K562 (cell line): ENCODE results near the gene ERH. TPM values are rescaled to one million over a fixed set of nuclear protein-coding genes. Genes with fewer than 3 reads are reported as not detected.

Experiments
- ATAC-seq: fragments of 200-7000 bp; cut with Tn5 transposase; 3 replicates; pipeline ENCODE4 v1.9.1; 2020; ENCODE audit warnings: moderate library complexity
- BruUV-seq: library from RNA; stranded (reverse); fragments of 400-500 nt; replicated peaks from 2 replicates; lab custom pipeline; 2021; lab: Mats Ljungman, UMichigan
- CTCF ChIA-PET: fragments of 300-600 bp; formaldehyde crosslinking; extraction: SDS; loops from one replicate; lab custom pipeline; 2021; ENCODE audit warnings: low intra/inter-chr PET ratio; lab: Yijun Ruan, JAX
- POLR2A ChIA-PET: fragments of 300-600, 350-650 bp; sonication (Branson Sonifier 250); formaldehyde crosslinking; extraction: SDS; loops from one replicate; lab custom pipeline; 2021; ENCODE audit warnings: antibody characterized with exemption, inconsistent platforms; lab: Yijun Ruan, JAX
- DNase-seq, 4 experiments: peaks; one replicate each; pipeline versions ENCODE4 v3.0.0 to v3.0.0-alpha.2; 2011 to 2018; ENCODE audit warnings: low spot score in 3 of 4, mixed read lengths in 3 of 4; ENCODE audit errors: extremely low read depth in 1 of 4
- FAIRE-seq: peaks from 2 replicates; lab custom pipeline; 2011; peaks lifted over from hg19 to GRCh38; lab: Jason Lieb, UNC
- H2AFZ ChIP-seq: 2 replicates; pipeline ENCODE4 v1.6.0; 2011; ENCODE audit warnings: low read depth, low read length, control low read depth, inconsistent platforms
- H3K27ac ChIP-seq: fragments of 200-600 bp; 3 replicates; pipeline ENCODE4 v1.8.0; 2011; ENCODE audit warnings: low read depth, mild to moderate bottlenecking, control low read depth, inconsistent platforms, low read length, moderate library complexity, mixed read lengths; ENCODE audit errors: extremely low read depth
- H3K27me3 ChIP-seq, 2 experiments: fragments of 300-600 bp in 1 of 2; 2 replicates in 1 of 2; 3 replicates in 1 of 2; pipeline versions ENCODE4 v1.6.0 to v1.8.0; 2011; ENCODE audit warnings: inconsistent platforms in 2 of 2, low read length in 2 of 2, mild to moderate bottlenecking in 1 of 2, mixed read lengths in 1 of 2, moderate library complexity in 1 of 2; ENCODE audit not compliant: control insufficient read depth in 2 of 2, insufficient read depth in 2 of 2
- H3K36me3 ChIP-seq: fragments of 300-600 bp; 3 replicates; pipeline ENCODE4 v1.8.0; 2011; ENCODE audit warnings: mild to moderate bottlenecking, low read length, inconsistent platforms; ENCODE audit not compliant: control insufficient read depth, insufficient read depth
- H3K4me1 ChIP-seq, 2 experiments: fragments of 200-600 bp in 1 of 2; replicated peaks in 1 of 2; 2 replicates in 1 of 2; 3 replicates in 1 of 2; pipeline versions ENCODE4 v1.5.1 to v1.8.0; 2011; ENCODE audit warnings: inconsistent platforms in 2 of 2, low read length in 2 of 2, mild to moderate bottlenecking in 1 of 2, mixed read lengths in 1 of 2, moderate library complexity in 1 of 2; ENCODE audit not compliant: control insufficient read depth in 2 of 2, insufficient read depth in 2 of 2
- H3K4me2 ChIP-seq: 2 replicates; pipeline ENCODE4 v1.6.1; 2011; ENCODE audit warnings: low read length, control low read depth, inconsistent platforms, mixed read lengths; ENCODE audit not compliant: insufficient read depth
- H3K4me3 ChIP-seq: fragments of 200-600 bp; sonication (generic), shearing (Covaris generic); 2 replicates; pipeline ENCODE4 v1.5.1; 2016; ENCODE audit warnings: control low read depth, inconsistent platforms
- H3K79me2 ChIP-seq: fragments of 200-600 bp; 3 replicates; pipeline ENCODE4 v1.8.0; 2011; ENCODE audit warnings: low read length, inconsistent platforms; ENCODE audit not compliant: control insufficient read depth, insufficient read depth
- H3K9ac ChIP-seq, 2 experiments: 2 replicates each; pipeline versions ENCODE4 v1.6.0 to v1.6.1; 2011; ENCODE audit warnings: low read depth in 2 of 2, low read length in 2 of 2, control low read depth in 1 of 2, inconsistent platforms in 1 of 2, mild to moderate bottlenecking in 1 of 2, mixed read lengths in 1 of 2; ENCODE audit not compliant: insufficient read depth in 1 of 2
- H3K9me1 ChIP-seq: one replicate; pipeline ENCODE4 v1.6.0; 2011; ENCODE audit warnings: inconsistent platforms, mild to moderate bottlenecking, low read length, moderate library complexity; ENCODE audit not compliant: control insufficient read depth, insufficient read depth
- H3K9me3 ChIP-seq: replicated peaks from 2 replicates; pipeline ENCODE4 v1.5.1; 2011; ENCODE audit warnings: low read depth, low read length, inconsistent platforms; ENCODE audit not compliant: control insufficient read depth, insufficient read depth
- H4K20me1 ChIP-seq: replicated peaks from 2 replicates; pipeline ENCODE4 v1.6.1; 2011; ENCODE audit warnings: low read length, inconsistent platforms, mixed read lengths; ENCODE audit not compliant: control insufficient read depth, insufficient read depth
- CTCF ChIP-seq, 3 experiments: IDR thresholded peaks in 2 of 3; conservative IDR thresholded peaks in 1 of 3; 2 replicates each; pipeline ENCODE4 v1.5.1; 2011 to 2012; ENCODE audit warnings: low read length in 3 of 3, mild to moderate bottlenecking in 3 of 3, control low read depth in 2 of 3, improper control_type of control experiment in 1 of 3, inconsistent platforms in 1 of 3, low read depth in 1 of 3, mixed read lengths in 1 of 3, moderate library complexity in 1 of 3; ENCODE audit not compliant: insufficient read depth in 2 of 3
- IRF2 ChIP-seq: sonication (generic); formaldehyde crosslinking; IDR thresholded peaks from 2 replicates; pipeline ENCODE4 v1.8.1; 2022; ENCODE audit warnings: mild to moderate bottlenecking, missing genetic modification reagents
- MAZ ChIP-seq, 2 experiments: fragments of 450-650 bp in 1 of 2; sonication (generic) in 1 of 2; formaldehyde crosslinking; IDR thresholded peaks in 1 of 2; conservative IDR thresholded peaks in 1 of 2; 2 replicates each; pipeline versions ENCODE4 v1.4.0 to v1.5.0; 2020; ENCODE audit warnings: mild to moderate bottlenecking in 1 of 2, missing genetic modification reagents in 1 of 2
- RAD21 ChIP-seq, 2 experiments: fragments of 250-450 bp in 1 of 2; fragments of 450-650 bp in 1 of 2; sonication (Bioruptor Pico) in 1 of 2; formaldehyde crosslinking in 1 of 2; IDR thresholded peaks in 1 of 2; conservative IDR thresholded peaks in 1 of 2; 2 replicates each; pipeline versions ENCODE4 v1.4.0 to v1.8.0; 2020 to 2022; ENCODE audit warnings: mild to moderate bottlenecking in 2 of 2, moderate library complexity in 1 of 2
- RBM17 ChIP-seq: fragments of 200-400 bp; formaldehyde crosslinking; IDR thresholded peaks from 2 replicates; pipeline ENCODE4 v1.6.1; 2017; ENCODE audit warnings: low read depth, mild to moderate bottlenecking, low read length, borderline replicate concordance
- SMC3 ChIP-seq: conservative IDR thresholded peaks from 2 replicates; pipeline ENCODE4 v1.6.1; 2011; ENCODE audit warnings: low read depth, low read length, improper control_type of control experiment; ENCODE audit not compliant: insufficient read depth
- TCF7L2 ChIP-seq: fragments of 150-350 bp; IDR thresholded peaks from 2 replicates; pipeline ENCODE4 v1.6.1; 2016; ENCODE audit warnings: low read depth, mild to moderate bottlenecking, low read length, moderate library complexity
- ZBTB43 ChIP-seq: sonication (generic); formaldehyde crosslinking; IDR thresholded peaks from 2 replicates; pipeline ENCODE4 v1.8.0; 2023; ENCODE audit warnings: mild to moderate bottlenecking, missing genetic modification reagents
- ZNF12 ChIP-seq: sonication (generic); formaldehyde crosslinking; IDR thresholded peaks from 2 replicates; pipeline ENCODE4 v1.4.0; 2020; ENCODE audit warnings: mild to moderate bottlenecking, missing genetic modification reagents
- WGBS: fragments of 100-300 bp; shearing (Covaris generic); methylation state at CpG from one replicate; pipeline ENCODE4 v1.1.6; 2016; ENCODE audit warnings: low coverage, mixed read lengths; ENCODE audit not compliant: insufficient coverage; ENCODE audit errors: missing lambda C conversion rate; 5-methylcytosine and 5-hydroxymethylcytosine counted together
- in situ Hi-C: fragments of 300-500 bp; cut with MboI; formaldehyde crosslinking; loops from 4 replicates; pipeline ENCODE4 v1.15.0; 2018; ENCODE audit warnings: inconsistent platforms, mixed read lengths
- intact Hi-C: fragments of 100-400 bp; cut with micrococcal nuclease; formaldehyde crosslinking; loops from 2 replicates; pipeline ENCODE4 v1.14.2; 2022
- polyA plus RNA-seq, 8 experiments: library from polyadenylated mRNA; depleted of rRNA in 4 of 8; stranded (reverse) in 5 of 8; unstranded in 3 of 8; fragments of >200 nt; fragmentation: Nextera tagmentation in 2 of 8; fragmentation: Illumina TruSeq in 1 of 8; extraction: Ambion mirVana in 2 of 8; extraction: Trizol in 1 of 8; gene quantifications; 2 replicates each; pipeline versions ENCODE4 v1.2.1 to v1.2.3, GENCODE V29; 2011 to 2014; ENCODE audit warnings: inconsistent platforms in 1 of 8, missing spikeins in 1 of 8
- total RNA-seq, 7 experiments: library from RNA; depleted of rRNA in 6 of 7; stranded (reverse); fragments of >200 nt in 6 of 7; fragmentation: Illumina TruSeq in 2 of 7; extraction: Trizol in 2 of 7; gene quantifications; 2 replicates each; pipeline versions ENCODE4 v1.2.1 to v1.2.3, GENCODE V29; 2011 to 2021; ENCODE audit warnings: low replicate concordance in 1 of 7

ERH gene
- total and polyA plus RNA-seq, 9 of the 15 experiments (the other 6 are each of a cell fraction or from before 2014, with no cell fraction given), result 78.2 to 474 (median 250) TPM

- 0% methylated on average over 4 of the region's 9 CpGs for WGBS
Measured at GRCh38 chr14:69346710-69347109, 51.4 kb downstream of the ERH start.

More at GRCh38 chr14:69346710-69347109, 51.4 kb downstream of the ERH start:
- no peaks in the 10 kb centered on the region for H3K36me3 ChIP-seq
- no peak overlapping the region for H3K27ac ChIP-seq
- H3K9ac ChIP-seq, result no peak overlapping the region
- H3K4me3 ChIP-seq, result no peak overlapping the region
- no peaks in the 10 kb centered on the region for H3K9me1 ChIP-seq
- no peak overlapping the region for H2AFZ ChIP-seq
- DNase-seq, result peak; percentile 51 to 65 (median 62)
- peak; percentile 95 for ATAC-seq
- no peaks in the 10 kb centered on the region for H4K20me1 ChIP-seq
- BruUV-seq, result no TSS peak
- ChIA-PET CTCF (interaction anchor here (0.6 kb wide), 1 partner anchor 484 kb away, joined by 3 read pairs; no protein-coding TSS in a partner anchor), POLR2A (interaction anchor here (0.6 to 1.1 kb wide), 2 partner anchors 13 to 84 kb away, joined by 3 to 9 read pairs; no protein-coding TSS in a partner anchor)
- in situ Hi-C loops (loop anchor here (5.0 kb wide), 1 partner anchor 89 kb away; no protein-coding TSS in a partner anchor), intact Hi-C loops (loop anchor here (2.0 kb wide), 1 partner anchor 104 kb away; no protein-coding TSS in a partner anchor)
- H3K27me3 ChIP-seq, result peaks cover 0 to 51% of the 10 kb centered on the region in 2 experiments; a peak in 2 of 5 replicates
- no peaks in the 10 kb centered on the region for H3K79me2 ChIP-seq
- no peak overlapping the region for H3K4me2 ChIP-seq
- H3K4me1 ChIP-seq, result no peaks in the 10 kb centered on the region
- H3K9me3 ChIP-seq, result no peaks in the 10 kb centered on the region
- FAIRE-seq, result no peak
- TF ChIP-seq SMC3 (0 out of 2 replicates have a peak, but pooled peaks have one; percentile 25), RAD21 (CRISPR knock-in tag; conservative IDR thresholded peaks at IDR 0.05 in 1 of 2, IDR thresholded peaks at IDR 0.05 in 1 of 2) (peak in 1 of 2 experiments; percentile 58; a peak in 2 of 4 replicates), ZBTB43 (CRISPR knock-in tag) (no peak), TCF7L2 (no peak), RBM17 (no peak), CTCF (IDR thresholded peaks at IDR 0.05 in 2 of 3, conservative IDR thresholded peaks at IDR 0.05 in 1 of 3; ENCODE audit: insufficient read depth in 2 of 3, low read depth in 1 of 3, low read length in 3 of 3) (peak; percentile 65 to 80 (median 66)), ZNF12 (CRISPR knock-in tag) (no peak), IRF2 (CRISPR knock-in tag) (no peak), MAZ (CRISPR knock-in tag; conservative IDR thresholded peaks at IDR 0.05 in 1 of 2, IDR thresholded peaks at IDR 0.05 in 1 of 2) (0 out of 4 replicates have a peak, but pooled peaks of 1 of the 2 experiments have one; percentile 20)
